HK-2 (cell line): ENCODE data around the gene AKT1S1.
"Not testable (repeated sequence)": the region's sequence is repeated elsewhere in the genome, so short reads cannot be mapped to it uniquely, and the experiment has no call there.

Experiments used
- DNase-seq: peaks from one replicate; pipeline ENCODE4 v3.0.0-alpha.2; 2018; ENCODE audit not compliant: unreplicated experiment

Gene AKT1S1

GRCh38 chr19:49877020-49877878 lies at the start of gene AKT1S1, which contains the start of gene TBC1D17:
AKT1S1 (minus strand) TSS chr19:49877355; CDS start chr19:49873295, 4,060 bp downstream.
TBC1D17 (plus strand) TSS chr19:49877702; CDS start chr19:49877724, 22 bp downstream.
- peak; percentile 99 for DNase-seq

- DNase-seq: no peak
Measured at GRCh38 chr19:49926515-49926914, 49.4 kb upstream of the AKT1S1 start.

DNA sequence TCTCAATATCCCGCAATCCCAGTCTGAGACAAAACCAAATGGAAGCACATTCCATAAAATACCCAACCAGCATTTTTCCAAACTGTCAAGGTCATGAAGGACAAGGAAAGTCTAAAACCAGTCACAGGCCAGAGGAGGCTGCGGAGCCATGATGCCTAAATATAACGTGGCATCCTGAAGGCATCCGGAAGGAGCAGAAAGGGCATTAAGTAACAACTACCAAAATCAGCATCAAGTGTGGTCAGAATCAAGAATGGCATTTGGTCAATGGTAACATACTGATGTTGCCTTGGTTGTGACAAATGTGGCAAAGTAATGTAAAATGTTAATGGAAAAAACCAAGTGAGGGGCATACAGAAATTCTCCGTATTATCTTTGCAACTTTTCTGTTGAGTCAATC lies 48.3 kb upstream of the AKT1S1 start:
- DNase-seq: no peak

GRCh38 chr19:49924881-49925210 lies 47.7 kb upstream of the AKT1S1 start:
- DNase-seq: not testable (repeated sequence)

GRCh38 chr19:49924004-49924880 lies 47.1 kb upstream of the AKT1S1 start:
- DNase-seq: no peak

- no peak for DNase-seq
Measured at GRCh38 chr19:49923055-49924003, 46.2 kb upstream of the AKT1S1 start.

DNA sequence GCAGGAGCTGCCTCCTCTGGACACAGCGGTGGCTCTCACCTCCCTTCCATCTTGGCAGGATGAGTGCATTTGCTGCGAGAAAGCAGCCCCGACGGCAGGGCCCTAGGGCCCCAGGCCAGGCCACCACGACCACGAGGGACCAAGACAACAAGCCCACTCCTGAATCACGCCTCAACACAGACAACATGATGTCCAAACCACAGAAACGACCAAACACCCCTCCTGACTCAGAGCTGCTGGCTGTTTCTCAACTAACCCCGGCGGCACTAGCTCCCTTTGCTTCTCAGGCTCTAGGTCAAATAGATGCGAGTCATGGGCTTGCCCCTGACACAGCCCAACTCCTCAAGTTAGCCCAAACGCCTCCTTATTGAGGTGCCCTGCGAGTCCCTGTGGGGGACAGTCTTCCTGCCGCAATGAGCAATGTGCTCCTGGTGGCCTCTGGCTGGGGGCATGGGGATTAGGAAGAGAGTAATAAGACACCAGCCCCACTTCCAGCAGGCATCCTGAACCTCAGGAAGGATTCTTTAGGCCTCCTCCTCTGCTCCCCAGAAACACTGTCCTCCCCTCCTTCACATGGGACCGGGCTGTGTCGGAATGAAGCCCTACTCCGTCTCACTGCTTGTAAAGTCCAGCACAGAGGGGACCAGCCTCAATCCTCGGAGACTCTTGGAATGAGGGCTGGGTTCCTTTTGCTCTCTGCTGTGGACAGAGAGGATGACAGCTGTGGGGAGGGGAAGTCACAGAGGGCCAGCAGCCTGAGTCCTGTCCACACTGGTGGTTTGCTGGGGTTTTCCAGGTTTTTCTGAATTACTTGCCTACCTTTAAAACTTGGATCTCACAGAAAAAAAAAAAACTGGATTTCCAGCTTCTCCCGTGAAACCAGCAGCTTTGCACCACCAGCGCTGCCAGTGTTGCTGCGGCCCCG lies 45.0 kb upstream of the AKT1S1 start:
- peak; percentile 61 for DNase-seq

GRCh38 chr19:49920624-49921363 lies 43.6 kb upstream of the AKT1S1 start:
- DNase-seq: no peak

DNA sequence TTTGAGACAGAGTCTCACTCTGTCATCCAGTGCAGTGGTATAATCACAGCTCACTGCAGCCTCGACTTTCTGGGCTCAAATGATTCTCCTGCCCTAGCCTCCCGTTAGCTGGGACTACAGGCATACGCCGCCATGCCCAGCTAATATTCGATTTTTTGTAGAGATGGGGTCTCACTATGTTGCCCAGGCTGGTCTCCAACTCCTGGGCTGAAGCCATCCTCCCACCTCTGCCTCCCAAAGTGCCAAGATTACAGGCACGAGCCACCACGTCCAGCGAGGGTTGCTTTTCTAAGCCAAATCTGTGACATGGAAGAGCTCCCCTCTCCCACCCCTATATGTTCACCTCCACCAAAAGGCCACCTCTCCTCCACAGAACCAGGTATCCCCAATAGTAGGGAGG lies 40.9 kb upstream of the AKT1S1 start:
- no peak for DNase-seq

DNA sequence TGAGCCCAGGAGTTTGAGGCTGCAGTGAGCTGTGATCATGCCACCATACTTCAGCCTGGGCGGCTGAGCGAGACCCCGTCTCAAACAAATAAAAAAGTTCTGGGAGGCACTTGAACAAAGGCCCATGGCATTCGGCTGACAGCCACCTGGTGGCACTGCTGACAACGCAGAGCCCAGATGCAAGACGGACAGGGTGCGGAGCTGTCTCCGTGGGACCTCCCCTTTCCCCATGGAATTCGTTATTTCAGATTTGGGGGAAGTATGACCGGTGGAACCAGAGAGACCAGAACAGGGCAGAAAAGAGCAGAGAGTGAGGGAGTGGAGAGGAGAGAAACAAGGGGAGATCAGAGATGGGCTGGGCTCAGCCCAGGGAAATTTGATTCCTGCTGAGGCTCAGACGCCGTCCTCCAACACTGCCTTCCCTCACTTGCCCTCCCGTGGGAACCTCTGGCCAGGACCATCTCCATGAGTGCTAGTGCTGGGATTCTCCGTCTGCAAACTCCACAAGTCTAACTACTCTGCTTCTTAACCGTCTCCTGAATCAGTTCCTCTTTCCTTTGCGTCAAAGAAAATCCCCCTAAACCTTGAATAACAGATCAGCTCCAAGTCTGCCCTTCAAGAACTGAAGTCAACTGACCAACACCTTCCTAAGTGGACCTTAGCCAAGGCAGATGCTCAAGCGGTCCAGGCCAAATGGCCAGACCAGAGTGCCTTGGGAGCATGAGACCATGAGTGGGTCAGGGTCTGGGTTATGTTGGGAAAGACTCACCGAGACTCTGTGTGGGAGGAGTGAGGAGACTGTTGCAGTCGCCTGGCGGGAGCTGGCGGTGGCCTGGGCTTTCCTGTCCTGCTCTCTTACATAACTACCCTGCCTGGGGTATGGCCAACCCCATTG lies 39.9 kb upstream of the AKT1S1 start:
- no peak for DNase-seq

DNA sequence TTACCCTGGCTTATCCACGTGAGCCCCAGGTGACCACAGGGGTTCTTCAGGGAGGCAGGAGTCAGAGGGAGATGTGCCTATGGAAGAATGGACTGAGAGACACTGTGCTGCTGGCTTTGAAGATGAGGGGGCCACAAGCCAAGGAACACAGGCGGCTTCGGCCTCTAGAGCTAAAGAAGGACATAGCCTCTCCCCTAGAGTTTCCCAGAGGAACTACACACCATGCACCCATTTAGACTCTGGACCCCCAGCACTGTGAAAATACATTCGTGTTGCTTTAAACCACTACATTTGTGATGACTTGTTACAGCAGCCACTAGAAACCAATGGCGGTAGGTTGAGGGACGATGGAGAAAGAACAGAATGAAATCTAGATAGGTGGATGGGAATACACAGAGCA lies 38.1 kb upstream of the AKT1S1 start:
- DNase-seq: no peak

GRCh38 chr19:49913720-49914119 lies 36.6 kb upstream of the AKT1S1 start:
- DNase-seq: no peak

GRCh38 chr19:49912965-49913685 lies 36.0 kb upstream of the AKT1S1 start:
- DNase-seq: no peak

DNA sequence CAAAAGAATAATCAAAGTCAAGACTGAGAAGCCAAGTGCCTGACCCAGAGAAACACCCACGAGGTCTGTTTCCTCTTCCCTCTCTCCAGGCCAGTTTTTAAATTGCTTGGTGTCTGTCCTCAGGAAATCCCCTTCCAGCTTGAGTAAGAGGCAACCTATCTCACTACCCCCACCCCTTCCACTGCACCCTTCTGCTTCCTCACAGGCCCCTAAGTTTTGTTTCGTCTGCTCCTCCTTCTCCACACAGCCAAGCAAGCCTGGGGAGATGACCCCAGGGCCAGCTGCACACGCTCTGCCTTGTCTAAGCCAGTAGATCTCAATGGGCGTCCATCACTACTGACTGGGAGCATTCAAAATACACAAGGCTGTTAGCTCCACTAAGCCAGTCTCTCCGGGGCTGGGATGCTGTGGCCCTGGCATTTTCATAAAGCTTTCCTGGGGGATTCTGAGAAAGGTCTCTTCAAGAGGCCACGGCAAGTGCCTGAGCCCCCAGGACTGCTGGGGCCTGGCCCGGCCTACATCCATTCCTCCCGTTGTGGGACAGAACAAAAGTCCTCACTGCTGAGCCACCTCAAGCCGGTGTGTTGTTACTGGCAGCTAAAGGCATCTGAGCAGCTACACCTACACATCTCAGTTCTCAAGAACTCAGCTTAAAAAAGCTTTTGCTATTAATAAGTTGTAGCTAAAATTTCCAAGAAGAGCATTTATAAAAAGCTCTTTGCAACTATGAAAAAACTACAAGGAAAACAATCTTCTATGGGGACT lies 34.4 kb upstream of the AKT1S1 start:
- DNase-seq: no peak

DNA sequence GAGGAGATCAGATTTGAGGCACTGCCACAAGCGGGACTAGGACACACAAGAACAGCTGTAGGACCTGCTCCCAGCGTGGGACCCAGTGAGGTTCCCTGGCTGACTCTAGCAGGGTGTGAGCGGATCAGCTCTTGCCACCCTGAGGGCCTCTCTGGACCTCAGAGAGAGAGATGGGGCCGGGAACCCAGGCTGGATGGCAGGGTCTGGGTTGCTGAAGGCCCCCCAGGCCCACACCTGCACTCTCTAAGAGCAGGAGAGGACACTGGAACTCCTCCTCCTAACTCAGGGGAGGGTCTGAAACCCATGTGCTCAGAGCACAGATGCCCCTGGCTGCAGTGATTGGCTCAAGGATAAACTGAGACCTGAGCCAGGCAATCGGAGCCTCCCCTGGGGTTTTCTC lies 33.0 kb upstream of the AKT1S1 start:
- DNase-seq: no peak

DNA sequence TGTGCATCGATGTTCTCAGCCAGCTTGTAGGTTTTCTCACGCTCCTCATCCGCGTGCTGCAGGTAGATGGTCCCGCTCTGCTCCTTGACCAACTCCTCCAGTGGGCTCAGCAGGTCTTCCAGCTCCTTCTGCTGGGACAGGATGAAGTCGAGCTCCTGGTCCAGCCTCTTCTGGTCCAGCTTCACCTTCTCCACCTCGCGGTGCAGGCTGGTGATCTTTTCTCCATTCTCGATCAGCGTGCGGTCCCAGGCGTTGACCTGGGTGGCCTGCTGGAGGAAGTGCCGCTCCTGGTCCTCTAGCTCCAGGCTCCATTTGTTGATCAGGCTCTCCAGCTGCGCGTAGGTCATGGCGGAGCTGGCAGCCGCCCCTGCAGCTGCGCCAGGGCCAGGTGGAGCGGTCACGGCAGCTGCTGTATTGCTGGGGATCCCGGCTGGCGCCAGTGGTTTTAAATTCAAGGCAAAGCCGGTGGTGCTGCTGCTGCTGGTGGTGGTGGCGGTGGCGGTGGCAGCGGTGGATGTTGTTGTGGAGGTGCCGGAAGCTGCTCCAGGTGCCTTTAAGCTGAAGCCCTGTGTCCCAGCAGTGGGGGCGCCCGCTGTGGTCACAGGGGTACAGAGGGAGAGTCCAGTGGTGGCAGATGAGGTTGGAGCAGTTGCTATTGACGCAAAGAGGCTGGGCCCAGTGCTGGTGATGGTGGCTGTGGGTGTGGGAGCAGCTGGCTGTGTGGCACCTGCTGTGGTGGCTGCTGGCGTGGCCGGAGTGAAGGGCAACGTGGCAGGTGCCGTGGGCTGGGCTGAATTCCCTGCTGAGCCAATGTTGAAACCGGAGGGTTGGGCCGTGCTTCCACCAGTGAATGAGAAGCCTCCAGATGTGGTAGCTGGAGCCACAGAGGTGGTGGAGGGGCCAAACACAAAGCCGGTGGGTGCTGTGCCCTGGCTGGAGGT lies 31.6 kb upstream of the AKT1S1 start:
- no peak for DNase-seq
